Erythroblast (primary cell): Measurements from ENCODE around the gene MIER1.

Experiments used
- GATA1 ChIP-seq: IDR thresholded peaks from 2 replicates; pipeline ENCODE4 v1.6.1; 2011; ENCODE audit warnings: low read depth, mild to moderate bottlenecking, control low read depth, low read length, moderate library complexity
- POLR2A ChIP-seq: IDR thresholded peaks from 2 replicates; pipeline ENCODE4 v1.6.1; 2011; ENCODE audit warnings: mild to moderate bottlenecking, low read length

GRCh38 chr1:67019121-67019520, 94.3 kb downstream of the MIER1 start:
- TF ChIP-seq POLR2A, result no peak
- no peak for TF ChIP-seq GATA1
